IPS DF 4.7 (cell line): Measurements from ENCODE around the gene MEGF10.

Experiments used
- DNase-seq: peaks from one replicate; pipeline ENCODE4 v3.0.0-alpha.2; 2013; ENCODE audit warnings: low spot score; ENCODE audit errors: extremely low read depth

MEGF10 gene

GRCh38 chr5:127409921-127410675, 119.5 kb downstream of the MEGF10 start:
- DNase-seq = no peak

- DNase-seq = no peak
Observed at GRCh38 chr5:127410959-127411358, 120.4 kb downstream of the MEGF10 start.

- no peak for DNase-seq
Observed at GRCh38 chr5:127411381-127411780, 120.8 kb downstream of the MEGF10 start.

- DNase-seq = no peak
Observed at GRCh38 chr5:127412698-127413097, 122.1 kb downstream of the MEGF10 start.

- no peak for DNase-seq
Observed at GRCh38 chr5:127415034-127415433, 124.4 kb downstream of the MEGF10 start.

GRCh38 chr5:127416906-127417305, 126.3 kb downstream of the MEGF10 start:
- no peak for DNase-seq

GRCh38 chr5:127417528-127417927, 126.9 kb downstream of the MEGF10 start:
- DNase-seq = no peak

- DNase-seq = no peak
Observed at GRCh38 chr5:127418367-127418766, 127.8 kb downstream of the MEGF10 start.

- DNase-seq = no peak
Observed at GRCh38 chr5:127418974-127419682, 128.5 kb downstream of the MEGF10 start.

- DNase-seq = no peak
Observed at GRCh38 chr5:127419683-127420257, 129.2 kb downstream of the MEGF10 start.

- no peak for DNase-seq
Observed at GRCh38 chr5:127420758-127421157, 130.2 kb downstream of the MEGF10 start.

GRCh38 chr5:127421471-127421870, 130.9 kb downstream of the MEGF10 start:
- no peak for DNase-seq

- DNase-seq = no peak
Observed at GRCh38 chr5:127423173-127423798, 132.7 kb downstream of the MEGF10 start.

- no peak for DNase-seq
Observed at GRCh38 chr5:127425037-127425436, 134.4 kb downstream of the MEGF10 start.

GRCh38 chr5:127425868-127426267, 135.3 kb downstream of the MEGF10 start:
- DNase-seq = no peak

GRCh38 chr5:127426661-127427060, 136.1 kb downstream of the MEGF10 start:
- DNase-seq = no peak

- no peak for DNase-seq
Observed at GRCh38 chr5:127428276-127428675, 137.7 kb downstream of the MEGF10 start.

- no peak for DNase-seq
Observed at GRCh38 chr5:127428748-127429147, 138.2 kb downstream of the MEGF10 start.

- no peak for DNase-seq
Observed at GRCh38 chr5:127429928-127430327, 139.3 kb downstream of the MEGF10 start.

GRCh38 chr5:127430627-127431026, 140.0 kb downstream of the MEGF10 start:
- DNase-seq = no peak

- no peak for DNase-seq
Observed at GRCh38 chr5:127431977-127432585, 141.5 kb downstream of the MEGF10 start.

- DNase-seq = no peak
Observed at GRCh38 chr5:127433526-127433925, 142.9 kb downstream of the MEGF10 start.
